ENCODE data around the gene AKAP8L.
A peak's percentile ranks its signal among the peaks of the same experiment; 100 is the strongest.

AKAP8L gene

GRCh38 chr19:15449620-15450527 is 31.1 kb upstream of the AKAP8L start, which contains the start of gene WIZ:
Gene WIZ, minus strand, starts transcription at chr19:15449956. Its CDS starts 1,649 bp downstream, at chr19:15448307.
- Histone ChIP-seq H3K36me3 (ENCODE audit: control insufficient read depth, insufficient read depth, low read length) (peaks cover 27% of the 10 kb centered on the region), H3K4me3 (replicated peaks; ENCODE audit: low read depth, low read length) (peak within 1 kb of the TSS; percentile 69), H3K27me3 (replicated peaks; ENCODE audit: control insufficient read depth, insufficient read depth, low read length) (no peaks in the 10 kb centered on the region)
- DNase-seq (ENCODE audit: extremely low read depth, insufficient read length): peak; percentile 82
- no peak for TF ChIP-seq CTCF (IDR thresholded peaks at IDR 0.05; ENCODE audit: insufficient read depth, low read length, poor library complexity, severe bottlenecking)

- peak; percentile 38 for DNase-seq (ENCODE audit: extremely low read depth, insufficient read length)
- TF ChIP-seq CTCF (IDR thresholded peaks at IDR 0.05; ENCODE audit: insufficient read depth, low read length, poor library complexity, severe bottlenecking): no peak
- H3K27me3 ChIP-seq (replicated peaks; ENCODE audit: control insufficient read depth, insufficient read depth, low read length): no peaks in the 10 kb centered on the region
- H3K36me3 ChIP-seq (ENCODE audit: control insufficient read depth, insufficient read depth, low read length): peaks cover 18% of the 10 kb centered on the region
- peak overlapping the region; percentile 69 for H3K4me3 ChIP-seq (replicated peaks; ENCODE audit: low read depth, low read length)
These were observed 30.2 kb upstream of the AKAP8L start for GRCh38 chr19:15448778-15449619.

- H3K36me3 ChIP-seq (ENCODE audit: control insufficient read depth, insufficient read depth, low read length): peaks cover 11% of the 10 kb centered on the region
These were observed 29.4 kb upstream of the AKAP8L start for GRCh38 chr19:15448044-15448777.

GRCh38 chr19:15447057-15447456 is 28.3 kb upstream of the AKAP8L start:
- no peak for TF ChIP-seq CTCF (IDR thresholded peaks at IDR 0.05; ENCODE audit: insufficient read depth, low read length, poor library complexity, severe bottlenecking)
- DNase-seq (ENCODE audit: extremely low read depth, insufficient read length): no peak
- Histone ChIP-seq H3K36me3 (ENCODE audit: control insufficient read depth, insufficient read depth, low read length) (peaks cover 5% of the 10 kb centered on the region), H3K4me3 (replicated peaks; ENCODE audit: low read depth, low read length) (no peak overlapping the region), H3K27me3 (replicated peaks; ENCODE audit: control insufficient read depth, insufficient read depth, low read length) (no peaks in the 10 kb centered on the region)

More at GRCh38 chr19:15448044-15448777, 29.4 kb upstream of the AKAP8L start:
- TF ChIP-seq CTCF (IDR thresholded peaks at IDR 0.05; ENCODE audit: insufficient read depth, low read length, poor library complexity, severe bottlenecking): no peak
- Histone ChIP-seq H3K27me3 (replicated peaks; ENCODE audit: control insufficient read depth, insufficient read depth, low read length) (no peaks in the 10 kb centered on the region), H3K4me3 (replicated peaks; ENCODE audit: low read depth, low read length) (no peak overlapping the region)
- DNase-seq (ENCODE audit: extremely low read depth, insufficient read length): no peak

GRCh38 chr19:15445807-15446376 is 27.1 kb upstream of the AKAP8L start:
- TF ChIP-seq CTCF (IDR thresholded peaks at IDR 0.05; ENCODE audit: insufficient read depth, low read length, poor library complexity, severe bottlenecking): no peak
- no peak overlapping the region for H3K4me3 ChIP-seq (replicated peaks; ENCODE audit: low read depth, low read length)
- DNase-seq (ENCODE audit: extremely low read depth, insufficient read length): no peak
- H3K27me3 ChIP-seq (replicated peaks; ENCODE audit: control insufficient read depth, insufficient read depth, low read length): no peaks in the 10 kb centered on the region
- H3K36me3 ChIP-seq (ENCODE audit: control insufficient read depth, insufficient read depth, low read length): no peaks in the 10 kb centered on the region

All from GM06990 (cell line).